HG03354 (cell line): ENCODE data around the gene NPHP1.
"Not testable (repeated sequence)": the region's sequence is repeated elsewhere in the genome, so short reads cannot be mapped to it uniquely, and the experiment has no call there.

Experiments
- ATAC-seq: cut with Tn5 transposase; IDR thresholded peaks from one replicate; pipeline ENCODE4 v1.9.1; 2021; ENCODE audit warnings: mild to moderate bottlenecking; ENCODE audit not compliant: unreplicated experiment, poor library complexity, severe bottlenecking

NPHP1 gene

DNA sequence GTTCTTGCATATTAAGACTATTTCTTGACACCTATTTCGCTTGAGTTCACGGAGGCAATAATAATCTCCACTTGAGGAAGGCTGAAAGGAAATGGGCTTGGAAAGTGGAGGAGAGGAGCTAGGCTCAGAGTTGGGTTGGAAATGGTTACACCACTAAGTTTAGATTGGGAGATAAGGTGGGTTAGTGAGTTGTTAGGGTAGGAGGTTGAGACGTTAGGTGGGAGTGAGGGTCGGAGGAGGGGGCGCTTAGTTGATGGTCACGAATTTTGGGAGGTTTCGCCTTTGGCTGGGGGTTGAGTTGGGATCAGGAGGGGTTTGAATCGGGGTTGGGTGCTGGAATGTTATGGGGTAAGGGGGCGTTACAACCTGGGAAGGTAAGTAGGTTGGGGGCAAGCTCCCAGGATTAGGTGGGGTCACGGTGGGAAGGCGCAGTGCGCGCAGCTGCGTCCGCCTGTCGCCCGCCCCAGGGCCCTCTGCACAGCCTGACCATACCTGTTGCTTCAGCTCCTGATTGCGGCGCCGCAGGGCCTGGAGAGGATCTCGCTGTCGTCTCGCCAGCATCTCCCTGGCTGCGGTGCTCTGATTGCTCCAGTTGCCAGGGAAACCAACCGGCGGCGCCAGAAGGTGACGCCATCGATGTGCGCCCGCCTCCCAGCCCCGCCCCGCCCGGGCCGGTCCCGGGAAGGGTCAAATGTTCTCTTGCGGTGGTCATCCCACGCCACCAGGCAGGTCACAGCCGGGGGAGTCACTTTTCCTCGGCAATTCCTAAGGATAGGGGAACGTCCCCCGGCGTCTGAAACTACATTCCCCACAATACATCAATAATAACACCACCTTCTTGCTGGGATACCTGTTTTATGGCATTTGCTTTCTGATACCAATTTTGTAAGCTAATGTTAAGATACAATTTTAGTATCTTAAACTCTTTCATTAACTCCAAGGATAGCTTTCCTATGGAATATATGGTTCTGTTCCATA is at the start of gene NPHP1:
Gene NPHP1, minus strand, starts transcription at position 606 of the 978 bp plus-strand sequence. Its CDS starts 45 bp downstream, at position 561.
- ATAC-seq = peak; percentile 95

DNA sequence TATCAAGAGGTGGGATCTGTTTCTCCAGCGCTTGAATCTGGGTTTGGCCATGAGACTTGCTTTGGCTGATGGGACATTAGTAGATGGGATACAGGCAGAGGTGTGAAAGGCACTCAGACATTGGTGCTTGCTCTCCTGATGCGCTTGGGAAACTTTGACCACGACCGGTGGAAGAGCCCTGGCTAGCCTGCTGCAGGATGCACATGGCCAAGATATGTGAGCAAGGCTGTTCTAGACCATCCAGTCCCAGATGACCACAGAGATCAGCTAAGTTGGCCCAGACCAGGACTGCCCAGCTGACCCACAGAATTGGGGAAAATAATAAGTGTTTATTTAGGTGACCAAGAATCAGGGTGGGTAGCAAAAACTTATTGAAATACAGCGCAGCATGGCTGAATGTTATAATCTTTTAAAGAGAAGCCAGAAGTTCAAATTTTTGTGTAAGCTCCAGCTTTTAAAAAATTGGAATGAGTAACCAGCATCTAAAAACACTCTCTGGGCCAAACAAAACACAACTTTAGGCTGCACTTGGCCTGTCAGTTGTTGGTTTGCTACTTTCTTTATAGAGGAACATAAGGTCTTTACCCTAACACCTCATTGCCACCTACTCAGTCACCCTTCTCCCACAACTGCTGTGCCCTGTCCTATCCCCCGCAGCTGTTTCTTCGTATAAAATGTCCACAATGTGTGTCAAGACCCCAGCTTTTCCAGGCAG is 43.4 kb upstream of the NPHP1 start:
- not testable (repeated sequence) for ATAC-seq

DNA sequence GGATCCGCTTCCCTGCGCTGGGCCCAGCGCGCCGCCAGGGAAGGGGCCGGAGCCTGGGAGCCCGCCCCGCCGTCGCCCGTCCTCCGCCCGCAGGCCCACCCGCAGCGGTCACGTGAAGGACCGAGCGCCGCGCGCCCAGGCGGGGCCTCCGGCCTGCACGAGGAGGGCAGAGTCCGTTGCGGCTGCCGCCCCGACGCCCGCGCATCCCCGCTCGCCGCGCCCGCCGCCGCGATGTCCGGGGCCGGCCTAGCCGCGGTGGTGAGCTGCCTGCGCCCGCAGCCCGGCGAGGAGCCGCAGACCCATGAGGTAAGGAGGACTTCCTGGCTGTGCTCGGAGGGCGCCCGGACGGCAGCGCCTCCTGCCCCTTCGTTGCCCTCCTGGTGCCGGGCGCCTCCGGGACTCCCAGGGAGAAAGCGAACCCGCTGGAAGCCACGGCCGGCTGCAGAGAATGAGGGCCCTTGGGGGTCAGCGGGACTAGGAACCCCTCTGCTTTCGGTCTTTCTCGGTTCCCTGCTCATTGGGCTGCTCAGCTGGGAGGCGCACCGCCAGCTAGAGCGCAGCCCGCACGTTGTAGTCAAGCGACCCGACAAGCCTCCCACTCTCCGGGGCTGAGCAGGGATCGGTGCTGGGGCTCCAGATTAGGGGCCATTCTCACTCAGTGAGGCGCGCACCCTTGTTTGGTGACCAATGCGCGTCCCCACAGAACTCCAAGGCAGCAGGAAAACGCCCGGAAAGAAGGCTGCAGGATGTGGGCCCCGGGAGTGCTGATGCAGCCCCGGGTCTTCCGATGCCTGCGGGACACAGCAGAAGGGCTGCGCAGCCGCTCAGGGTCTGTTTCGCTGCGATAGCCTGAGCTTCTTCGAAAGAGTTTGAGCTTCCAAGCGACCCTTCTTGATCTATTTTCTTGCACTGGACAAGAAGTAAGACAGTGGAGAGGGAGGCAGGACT is 40.9 kb upstream of the NPHP1 start:
- not testable (repeated sequence) for ATAC-seq

DNA sequence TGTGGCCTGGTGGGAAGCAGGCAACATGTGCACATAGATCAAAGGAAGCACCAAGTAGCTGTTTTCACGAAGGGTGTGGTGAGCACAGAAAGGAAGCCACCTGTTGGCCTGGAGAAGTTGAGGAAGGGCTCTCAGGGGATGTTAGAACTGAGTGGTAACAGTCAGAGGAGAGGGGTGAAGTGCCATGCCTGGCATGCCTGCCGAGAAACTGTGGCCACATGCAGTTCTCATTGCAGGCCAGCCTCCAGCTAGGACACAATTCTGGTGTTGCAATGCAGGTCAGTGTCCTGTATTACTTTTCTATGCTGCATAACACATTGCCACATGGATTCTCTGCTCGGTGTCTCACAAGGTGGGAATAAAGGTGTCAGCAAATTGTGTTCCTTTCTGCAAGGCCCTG is 38.5 kb upstream of the NPHP1 start:
- not testable (repeated sequence) for ATAC-seq

DNA sequence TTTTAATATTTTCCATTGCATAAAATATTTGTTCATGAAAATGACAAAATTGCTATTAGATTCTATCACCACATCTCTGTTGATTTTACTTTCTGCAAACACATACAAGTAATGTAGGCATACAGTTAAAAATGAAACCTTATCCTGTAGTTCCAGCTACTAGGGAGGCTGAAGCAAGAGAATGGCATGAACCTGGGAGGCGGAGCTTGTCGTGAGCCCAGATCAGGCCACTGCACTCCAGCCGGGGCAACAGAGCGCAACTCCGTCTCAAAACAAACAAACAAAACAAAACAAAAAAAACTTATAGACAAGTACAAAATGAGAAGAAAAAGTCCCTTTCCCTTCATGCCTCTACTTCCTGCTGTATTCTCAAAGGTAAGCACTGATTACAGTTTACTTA is 29.7 kb upstream of the NPHP1 start:
- ATAC-seq = not testable (repeated sequence)

DNA sequence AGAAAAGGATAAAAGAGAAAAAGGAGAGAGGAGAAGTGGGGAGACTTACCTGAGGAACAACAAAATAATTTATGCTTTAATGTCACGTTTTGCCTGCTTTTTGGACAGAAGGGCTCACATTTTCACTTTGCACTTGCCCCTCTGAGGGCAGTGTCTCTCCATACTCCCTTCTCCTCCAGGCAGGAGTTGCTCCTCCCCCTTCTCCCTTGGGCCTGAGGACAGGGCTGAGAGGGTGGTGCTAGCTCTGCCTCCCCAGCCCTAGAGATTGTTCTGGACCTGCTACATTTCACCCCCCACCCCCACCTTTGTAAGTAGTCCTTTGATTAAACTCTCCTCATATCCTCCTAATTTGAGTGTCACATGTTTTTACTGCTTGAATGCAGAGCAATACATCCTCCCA is 25.1 kb upstream of the NPHP1 start:
- not testable (repeated sequence) for ATAC-seq

DNA sequence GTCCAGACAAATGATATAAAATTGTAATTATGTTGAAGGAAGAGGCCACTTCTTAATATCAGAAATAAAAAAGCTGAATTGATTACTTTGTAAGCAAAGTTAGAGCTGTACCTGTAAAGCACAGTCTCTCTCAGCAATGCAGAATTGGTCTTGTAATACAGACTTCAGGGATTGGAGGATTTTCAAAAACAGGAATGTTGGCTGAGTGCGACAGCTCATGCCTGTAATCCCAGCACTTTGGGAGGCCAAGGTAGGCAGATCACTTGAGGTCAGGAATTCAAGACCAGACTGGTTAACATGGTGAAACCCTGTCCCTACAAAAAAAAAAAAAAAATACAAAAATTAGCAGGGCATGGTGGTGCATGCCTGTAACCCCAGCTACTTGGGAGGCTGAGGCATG is 17.8 kb upstream of the NPHP1 start:
- ATAC-seq = not testable (repeated sequence)

DNA sequence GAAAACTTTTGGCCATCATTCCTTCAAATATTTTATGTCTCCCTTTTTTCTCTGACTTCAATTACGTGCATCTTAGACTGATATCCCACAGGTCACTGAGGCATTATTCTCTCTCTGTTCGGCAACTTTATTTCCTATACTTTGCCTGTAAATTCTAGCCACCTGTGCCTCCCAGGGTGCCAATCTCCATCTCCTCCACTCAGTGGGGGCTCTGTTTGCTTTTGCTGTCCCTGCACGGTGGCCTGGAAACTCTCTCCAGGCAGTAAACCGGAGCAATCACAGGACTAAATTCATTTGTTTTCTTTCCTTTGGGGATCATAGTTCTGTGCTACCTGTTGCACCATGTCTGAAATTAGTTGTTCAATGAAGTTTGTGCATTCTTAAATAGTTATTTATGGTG is 17.1 kb upstream of the NPHP1 start:
- no peak for ATAC-seq

DNA sequence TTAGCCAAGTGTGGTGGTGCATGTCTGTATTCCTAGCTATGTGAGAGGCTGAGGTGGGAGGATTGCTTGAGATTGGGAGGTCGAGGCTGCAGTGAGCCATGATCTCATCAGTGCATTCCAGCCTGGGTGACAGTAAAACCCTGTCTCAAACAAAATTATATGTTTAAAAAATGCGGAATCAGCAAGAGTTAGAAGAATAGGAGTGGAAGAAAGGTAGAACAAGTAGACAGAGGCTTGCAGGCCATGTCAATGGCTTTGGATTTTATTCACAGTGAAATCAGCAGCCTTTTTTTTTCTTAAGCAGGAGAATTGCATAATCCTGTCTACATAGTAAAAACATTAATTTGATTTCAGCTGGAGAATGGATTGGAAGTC is 15.4 kb upstream of the NPHP1 start:
- ATAC-seq = no peak

DNA sequence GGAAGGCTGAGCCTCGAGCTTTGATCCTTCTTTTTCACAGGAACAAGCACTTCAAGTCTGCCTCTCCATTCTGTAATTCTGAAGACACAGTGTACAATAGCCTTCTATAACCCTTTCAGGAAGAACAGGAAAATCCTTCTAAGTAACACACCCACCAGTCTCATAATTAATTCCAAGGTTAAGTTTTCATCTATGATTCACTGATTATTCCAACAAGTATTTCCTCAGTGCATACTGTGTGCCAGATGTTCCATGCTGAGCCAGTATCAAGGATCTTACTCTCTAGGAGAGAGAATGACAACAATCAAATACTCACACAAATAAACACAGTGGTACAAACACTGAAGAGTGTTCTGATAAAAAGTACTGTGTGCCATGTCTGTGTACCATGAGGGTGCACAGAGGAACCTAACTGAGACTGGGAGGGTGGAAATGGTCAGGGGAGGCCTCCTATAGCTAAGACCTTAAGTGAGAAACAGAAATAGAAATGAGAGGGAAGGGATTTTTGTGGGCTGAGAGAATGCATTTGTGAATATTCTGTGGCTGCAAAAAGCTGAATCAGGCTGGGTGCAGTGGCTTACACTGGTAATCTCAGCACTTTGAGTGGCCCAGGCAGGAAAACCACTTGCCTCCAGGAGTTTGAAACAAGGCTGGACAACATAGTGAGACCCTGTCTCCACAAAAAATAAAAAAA is 14.8 kb upstream of the NPHP1 start:
- no peak for ATAC-seq

DNA sequence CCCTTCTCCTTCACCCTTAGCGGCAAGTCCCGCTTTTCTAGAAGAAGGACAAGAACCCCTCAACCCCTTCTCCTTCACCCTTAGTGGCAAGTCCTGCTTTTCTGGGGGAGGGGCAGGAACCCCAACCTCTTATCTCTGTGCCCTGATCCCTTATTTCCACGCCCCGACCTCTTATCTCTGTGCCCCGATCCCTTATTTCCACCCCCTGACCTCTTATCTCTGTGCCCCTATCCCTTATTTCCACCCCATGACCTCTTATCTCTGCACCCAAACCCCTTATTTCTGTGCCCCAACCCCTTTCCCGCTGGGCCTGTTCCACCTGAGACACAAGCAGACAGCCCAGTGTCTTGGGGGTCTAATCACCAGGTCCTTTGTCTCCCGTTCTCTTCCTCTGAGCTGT is 14.1 kb upstream of the NPHP1 start:
- not testable (repeated sequence) for ATAC-seq

DNA sequence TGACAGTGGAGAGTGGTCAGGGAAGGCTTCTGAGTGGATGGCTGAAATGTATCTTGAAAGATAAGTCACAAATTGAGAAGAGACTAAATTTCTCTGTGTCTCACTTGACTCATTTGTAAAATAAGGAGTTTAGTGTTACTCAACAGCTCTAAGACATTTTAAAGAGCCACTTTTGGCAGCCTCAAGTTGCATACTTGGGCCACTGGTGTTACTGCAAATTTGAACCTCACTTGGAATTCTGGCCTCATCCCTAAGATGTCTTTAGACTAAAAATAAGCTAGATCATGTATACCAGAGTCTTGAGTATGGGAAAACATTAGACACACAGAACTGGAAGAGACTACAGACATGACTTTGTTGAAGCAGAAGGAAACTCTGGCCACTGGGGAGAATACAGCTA is 12.0 kb upstream of the NPHP1 start:
- ATAC-seq = no peak

DNA sequence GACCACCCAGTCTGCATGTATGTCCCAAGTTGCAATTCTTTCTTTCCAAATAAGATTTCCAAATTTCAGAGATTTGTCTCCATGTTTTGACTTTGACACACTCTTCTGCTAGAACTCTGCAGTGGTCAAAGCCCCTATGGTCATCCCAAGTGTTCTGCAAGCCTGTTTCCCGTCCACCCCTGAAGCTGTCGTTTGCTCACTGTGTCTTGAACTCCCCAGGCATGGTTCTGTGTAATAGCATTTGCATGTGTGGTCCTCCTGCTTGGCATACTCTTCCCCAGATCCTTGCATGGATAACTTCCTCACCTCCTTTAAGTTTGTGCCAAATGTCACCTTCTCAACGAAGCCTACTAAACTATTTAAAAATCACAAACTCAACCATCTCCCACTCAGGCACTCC is 11.4 kb upstream of the NPHP1 start:
- no peak for ATAC-seq

DNA sequence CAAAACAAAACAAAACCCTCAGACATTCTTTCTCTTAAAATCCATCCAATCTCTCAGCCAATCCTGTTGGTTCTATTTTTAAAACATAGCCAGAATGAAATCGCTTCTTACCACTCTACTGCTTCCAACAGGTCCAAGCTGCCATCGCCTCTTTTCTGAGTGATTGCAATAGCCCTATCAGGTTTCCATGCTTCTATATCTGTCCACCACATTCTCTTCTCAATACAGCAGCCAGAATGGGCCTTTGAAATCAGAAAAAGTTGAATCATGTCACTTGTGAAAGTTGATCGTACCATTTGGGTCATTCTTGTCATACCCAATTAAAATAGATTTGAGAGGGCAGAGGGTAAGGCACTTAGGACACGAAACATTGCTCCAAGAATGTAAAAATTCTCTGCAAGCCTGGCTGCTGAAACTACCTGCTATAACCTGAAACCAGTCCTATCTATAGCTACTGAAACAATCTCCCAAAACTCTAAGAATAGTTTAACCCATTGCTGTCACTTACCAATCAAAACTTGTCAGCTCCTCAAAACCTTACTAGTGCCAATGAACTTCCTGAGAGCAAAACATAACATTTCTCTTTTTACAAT is 10.8 kb upstream of the NPHP1 start:
- ATAC-seq = no peak

DNA sequence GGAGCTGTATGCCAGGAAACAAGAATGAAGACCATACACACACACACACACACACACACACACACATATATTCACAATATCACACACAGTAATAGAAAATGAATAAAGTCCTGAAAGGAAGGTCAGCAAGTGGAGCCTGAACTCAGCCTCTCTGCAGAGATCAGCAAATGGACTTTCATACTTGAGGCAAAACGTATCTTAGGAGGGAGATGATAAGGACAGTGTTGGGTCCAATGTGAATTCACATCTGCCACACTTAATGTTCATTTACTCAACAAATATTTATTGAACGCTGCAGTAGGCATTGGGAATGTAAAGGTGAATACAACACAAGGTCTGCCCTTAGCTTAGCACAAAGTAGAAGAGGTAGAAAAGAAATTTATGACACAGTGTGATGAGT is 10.3 kb upstream of the NPHP1 start:
- ATAC-seq = no peak

DNA sequence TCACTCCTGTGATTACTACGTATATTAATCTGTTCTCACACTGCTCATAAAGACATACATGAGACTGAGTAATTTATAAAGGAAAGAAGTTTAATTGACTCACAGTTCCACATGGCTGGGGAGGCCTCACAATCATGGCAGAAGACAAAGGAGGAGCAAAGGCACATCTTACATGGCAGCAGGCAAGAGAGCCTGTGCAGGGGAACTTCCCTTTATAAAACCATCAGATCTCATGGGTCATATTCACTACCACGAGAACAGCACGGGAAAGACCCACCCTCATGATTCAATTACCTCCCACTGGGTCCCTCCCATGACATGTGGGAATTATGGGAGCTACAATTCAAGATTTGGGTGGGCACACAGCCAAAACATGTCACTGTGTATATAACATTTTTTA is 8.7 kb upstream of the NPHP1 start:
- not testable (repeated sequence) for ATAC-seq

DNA sequence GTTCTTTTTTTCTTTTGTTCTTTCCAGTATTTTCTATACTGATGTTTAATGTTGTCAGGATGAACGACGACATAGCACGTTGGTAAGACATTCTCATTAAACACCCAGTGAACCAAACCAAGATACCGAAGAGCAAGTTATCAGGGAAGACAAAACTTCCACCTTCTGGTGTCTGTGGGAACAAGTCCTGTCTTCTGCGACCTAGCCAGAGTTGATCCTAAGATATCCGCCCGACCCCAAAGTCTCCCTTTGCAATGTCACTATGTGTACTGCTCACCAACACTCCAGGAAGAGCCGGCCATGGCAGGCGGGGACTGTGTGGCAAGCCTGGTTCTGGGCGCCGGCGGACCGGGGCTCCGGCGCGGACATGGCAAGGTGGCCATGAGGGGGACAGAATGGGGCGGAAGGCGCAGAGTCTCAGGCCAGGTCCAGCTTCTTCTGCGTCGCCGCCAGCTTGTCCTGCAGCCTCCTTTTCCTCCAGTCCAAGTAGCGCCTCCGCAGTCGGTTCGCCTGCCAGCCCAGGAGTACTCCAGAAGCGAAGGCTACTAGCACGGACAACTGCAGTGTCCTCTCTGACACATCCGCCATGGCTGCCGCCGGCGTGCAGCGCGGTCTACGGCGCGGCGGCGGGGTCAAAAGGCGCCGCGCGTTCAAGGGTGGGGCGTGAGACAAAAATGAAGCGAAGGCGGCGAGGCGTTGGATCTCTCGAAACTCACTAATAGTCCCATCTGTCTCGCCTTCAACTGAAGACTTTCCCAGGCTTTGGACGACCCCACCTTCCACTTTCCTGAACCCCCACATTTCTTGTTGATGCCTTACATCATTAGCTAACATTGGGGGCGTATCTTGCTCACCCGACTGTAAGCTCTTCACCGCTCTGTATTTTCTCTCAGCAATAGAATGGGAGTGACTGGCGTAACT is 7.4 kb upstream of the NPHP1 start, which contains the start of gene MTLN:
Gene MTLN, minus strand, starts transcription at position 610 of the 921 bp plus-strand sequence. Its CDS starts 22 bp downstream, at position 588.
- peak; percentile 93 for ATAC-seq
